H1 (cell line): ENCODE data around the gene SLC47A2. TPM values are rescaled to one million over a fixed set of nuclear protein-coding genes. Genes with fewer than 3 reads are reported as not detected.

ENCODE experiments used
- ASH2L ChIP-seq: fragments of 200-600, 300-600 bp; sonication (generic); IDR thresholded peaks from one replicate; pipeline ENCODE4 v1.7.1; 2017; ENCODE audit warnings: low read length
- BCL11A ChIP-seq, 2 experiments: IDR thresholded peaks; one replicate each; pipeline ENCODE4 v1.6.1; 2011; ENCODE audit warnings: low read depth in 2 of 2, low read length in 2 of 2, mild to moderate bottlenecking in 2 of 2
- JUN ChIP-seq: IDR thresholded peaks from 2 replicates; pipeline ENCODE4 v1.6.1; 2011; ENCODE audit warnings: low read depth, mild to moderate bottlenecking, improper control_type of control experiment, low read length
- MAX ChIP-seq: IDR thresholded peaks from 2 replicates; pipeline ENCODE4 v1.6.1; 2012; ENCODE audit warnings: inconsistent platforms
- NANOG ChIP-seq: IDR thresholded peaks from 2 replicates; pipeline ENCODE4 v1.6.1; 2011; ENCODE audit warnings: low read length, low read depth, mild to moderate bottlenecking, inconsistent platforms; ENCODE audit not compliant: insufficient read depth, poor library complexity, severe bottlenecking
- SAP30 ChIP-seq: fragments of 300-600 bp; sonication (generic); IDR thresholded peaks from 2 replicates; pipeline ENCODE4 v1.7.1; 2012; ENCODE audit warnings: low read length, moderate library complexity, mild to moderate bottlenecking, inconsistent platforms; ENCODE audit not compliant: insufficient read depth, insufficient replicate concordance
- ZNF274 ChIP-seq: IDR thresholded peaks from 2 replicates; pipeline ENCODE4 v1.7.0; 2012; ENCODE audit warnings: low read length, borderline replicate concordance; ENCODE audit errors: extremely low read depth
- polyA plus RNA-seq, 7 experiments: library from polyadenylated mRNA; depleted of rRNA in 3 of 7; stranded (reverse) in 5 of 7; unstranded in 2 of 7; fragments of >200 nt in 5 of 7; fragments of 200-250 nt in 2 of 7; gene quantifications; 1 replicate in 5 of 7; 2 replicates in 1 of 7; 4 replicates in 1 of 7; pipeline versions ENCODE4 v1.2.1 to v1.2.3, GENCODE V29; 2011 to 2013; ENCODE audit warnings: missing spikeins in 2 of 7, mixed read lengths in 2 of 7
- total RNA-seq: library from RNA; stranded (reverse); fragmentation: NEBNext Ultra II Directional; extraction: Animal tissue kit (Norgen Biotek cat#: 25700); gene quantifications from 2 replicates; pipeline ENCODE4 v1.2.1, GENCODE V29; 2021

The SLC47A2 gene
- total and polyA plus RNA-seq, 2 of the 8 experiments (the other 6 are each of a cell fraction or from before 2014, with no cell fraction given), result not detected

- TF ChIP-seq JUN (no peak), BCL11A (IDR thresholded peaks at IDR 0.05; ENCODE audit: low read depth in 2 of 2, low read length in 2 of 2) (no peak), ZNF274 (no peak), ASH2L (no peak), SAP30 (no peak), NANOG (no peak), MAX (no peak)
- TF ChIP-seq, all 59 proteins: peak for 0
These were observed 25.6 kb upstream of the SLC47A2 start (continued) for GRCh38 chr17:19741832-19742457.
